Measurements from ENCODE around the gene OAT. TPM values are rescaled to one million over a fixed set of nuclear protein-coding genes. Genes with fewer than 3 reads are reported as not detected.

OAT gene
- total RNA-seq, 1 donor from 2014 or later = 48.2 TPM

DNA sequence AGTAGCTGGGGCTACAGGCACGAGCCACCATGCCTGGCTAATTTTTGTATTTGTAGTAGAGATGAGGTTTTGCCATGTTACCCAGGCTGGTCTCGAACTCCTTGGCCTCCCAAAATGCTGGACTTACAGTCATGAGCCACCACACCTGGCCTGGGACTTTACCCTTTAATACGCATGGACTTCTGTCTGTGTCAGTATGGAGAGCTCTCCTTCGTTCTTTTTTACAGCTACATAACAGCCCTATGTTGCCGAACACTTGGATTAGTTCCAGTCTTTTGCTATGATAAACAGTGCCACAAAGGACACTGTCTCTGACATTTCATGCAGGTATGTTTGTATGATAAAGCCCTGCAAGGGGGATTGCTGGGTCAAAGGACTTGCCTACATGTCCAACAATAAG, 10.9 kb upstream of the OAT start:
- intact Hi-C loops (cut with DNase I) = no loop called here
- no peaks in the 10 kb centered on the region for H3K4me1 ChIP-seq

DNA sequence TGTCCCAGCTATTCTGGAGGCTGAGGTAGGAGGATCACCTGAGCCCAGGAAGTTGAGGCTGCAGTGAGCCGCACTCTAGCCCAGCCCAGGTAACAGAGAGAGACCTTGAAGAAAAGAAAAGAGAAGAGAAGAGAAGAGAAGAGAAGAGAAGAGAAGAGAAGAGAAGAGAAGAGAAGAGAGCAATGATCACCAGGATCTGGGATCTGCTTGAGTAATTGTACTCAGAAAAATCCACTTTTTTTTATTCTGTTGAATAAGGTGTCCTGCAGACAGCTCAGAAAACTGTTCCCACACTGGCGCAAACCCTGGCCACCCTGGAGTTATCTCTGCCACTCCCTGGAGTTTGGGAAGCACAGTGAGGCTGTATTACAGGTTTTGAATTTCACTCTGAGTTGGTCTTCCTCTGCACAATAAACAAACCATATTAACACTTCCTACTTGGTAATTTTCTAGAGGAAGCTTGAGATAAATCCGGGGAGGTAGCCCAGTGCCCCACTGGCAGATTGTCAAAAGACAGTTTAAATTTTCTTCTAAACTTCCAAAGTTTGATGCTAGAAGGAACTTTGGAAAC, 9.6 kb upstream of the OAT start:
- Histone ChIP-seq H3K4me1 (no peaks in the 10 kb centered on the region), H3K4me3 (no peak overlapping the region), H3K27me3 (no peaks in the 10 kb centered on the region), H3K27ac (no peak overlapping the region), H3K36me3 (no peaks in the 10 kb centered on the region), H3K9me3 (no peaks in the 10 kb centered on the region)
- TF ChIP-seq, protein P1, sequence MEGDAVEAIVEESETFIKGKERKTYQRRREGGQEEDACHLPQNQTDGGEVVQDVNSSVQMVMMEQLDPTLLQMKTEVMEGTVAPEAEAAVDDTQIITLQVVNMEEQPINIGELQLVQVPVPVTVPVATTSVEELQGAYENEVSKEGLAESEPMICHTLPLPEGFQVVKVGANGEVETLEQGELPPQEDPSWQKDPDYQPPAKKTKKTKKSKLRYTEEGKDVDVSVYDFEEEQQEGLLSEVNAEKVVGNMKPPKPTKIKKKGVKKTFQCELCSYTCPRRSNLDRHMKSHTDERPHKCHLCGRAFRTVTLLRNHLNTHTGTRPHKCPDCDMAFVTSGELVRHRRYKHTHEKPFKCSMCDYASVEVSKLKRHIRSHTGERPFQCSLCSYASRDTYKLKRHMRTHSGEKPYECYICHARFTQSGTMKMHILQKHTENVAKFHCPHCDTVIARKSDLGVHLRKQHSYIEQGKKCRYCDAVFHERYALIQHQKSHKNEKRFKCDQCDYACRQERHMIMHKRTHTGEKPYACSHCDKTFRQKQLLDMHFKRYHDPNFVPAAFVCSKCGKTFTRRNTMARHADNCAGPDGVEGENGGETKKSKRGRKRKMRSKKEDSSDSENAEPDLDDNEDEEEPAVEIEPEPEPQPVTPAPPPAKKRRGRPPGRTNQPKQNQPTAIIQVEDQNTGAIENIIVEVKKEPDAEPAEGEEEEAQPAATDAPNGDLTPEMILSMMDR (IDR thresholded peaks at IDR 0.05) = no peak
- no peak for DNase-seq (ENCODE audit: low spot score in 2 of 2)
- intact Hi-C loops (cut with DNase I) = no loop called here

More for the DNA sequence above, 10.9 kb upstream of the OAT start:
- DNase-seq (ENCODE audit: low spot score in 2 of 2) = no peak
- no peak overlapping the region for H3K27ac ChIP-seq
- H3K4me3 ChIP-seq = no peak overlapping the region
- TF ChIP-seq, protein P1 (IDR thresholded peaks at IDR 0.05) = no peak
- no peaks in the 10 kb centered on the region for H3K27me3 ChIP-seq
- no peaks in the 10 kb centered on the region for H3K36me3 ChIP-seq
- H3K9me3 ChIP-seq = no peaks in the 10 kb centered on the region

DNA sequence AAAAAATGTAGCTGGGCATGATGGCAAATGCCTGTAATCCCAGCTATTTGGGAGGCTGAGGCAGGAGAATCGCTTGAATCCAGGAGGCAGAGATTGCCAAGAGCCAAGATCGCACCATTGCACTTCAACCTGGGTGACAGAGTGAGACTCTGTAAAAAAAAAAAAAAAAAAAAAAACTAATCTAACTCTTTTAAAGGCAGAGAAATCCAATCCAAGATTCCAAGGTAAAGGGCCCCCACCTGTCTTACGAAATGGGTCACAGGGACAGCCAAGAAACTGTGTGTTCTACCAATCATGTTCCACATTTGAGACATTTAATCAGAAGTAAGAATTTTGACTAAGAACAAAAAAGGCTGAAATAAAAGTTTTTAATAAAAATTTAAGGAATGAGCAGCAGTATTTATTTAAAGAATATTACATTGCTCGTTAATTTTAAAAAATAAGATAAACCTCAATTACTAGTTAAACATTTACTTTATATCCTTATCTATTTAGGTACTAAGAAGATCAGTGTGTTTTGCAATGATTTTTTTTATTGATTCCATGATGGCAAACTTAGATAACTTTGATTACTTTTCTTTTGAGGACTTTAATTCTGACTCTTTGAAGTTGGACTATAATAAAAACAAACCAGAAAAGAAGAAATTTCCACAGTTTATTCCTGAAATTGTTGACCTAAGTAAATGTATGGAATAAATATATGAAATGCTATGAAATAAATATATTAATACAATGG, 6.7 kb upstream of the OAT start:
- DNase-seq (ENCODE audit: low spot score in 2 of 2) = no peak
- H3K4me3 ChIP-seq = no peak overlapping the region
- no peaks in the 10 kb centered on the region for H3K9me3 ChIP-seq
- TF ChIP-seq, protein P1 (IDR thresholded peaks at IDR 0.05) = no peak
- H3K36me3 ChIP-seq = no peaks in the 10 kb centered on the region
- H3K27ac ChIP-seq = no peak overlapping the region
- H3K4me1 ChIP-seq = no peaks in the 10 kb centered on the region
- H3K27me3 ChIP-seq = no peaks in the 10 kb centered on the region
- intact Hi-C loops (cut with DNase I) = no loop called here

DNA sequence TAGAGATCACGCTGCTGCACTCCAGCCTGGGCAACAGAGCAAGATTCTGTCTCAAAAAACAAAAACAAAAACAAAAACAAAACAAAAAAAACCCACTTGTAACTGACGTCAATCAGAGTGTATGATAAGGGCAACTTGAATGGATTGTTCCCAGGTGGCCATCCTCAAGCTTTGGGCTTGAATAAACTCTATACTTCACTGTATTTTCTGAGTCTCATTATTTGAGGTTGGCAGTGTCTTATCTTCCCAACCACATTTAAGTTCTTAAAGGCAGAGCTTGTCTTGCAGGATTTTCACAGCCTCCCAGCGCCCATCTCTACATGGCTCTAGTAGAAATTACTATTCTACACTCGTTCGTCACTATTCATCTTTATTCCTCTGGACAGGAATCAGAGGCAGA, 5.1 kb upstream of the OAT start:
- intact Hi-C loops (cut with DNase I) = no loop called here
- H3K27ac ChIP-seq = no peak overlapping the region
- TF ChIP-seq, protein P1 (IDR thresholded peaks at IDR 0.05) = no peak
- no peak overlapping the region for H3K4me3 ChIP-seq
- no peaks in the 10 kb centered on the region for H3K27me3 ChIP-seq
- H3K36me3 ChIP-seq = no peaks in the 10 kb centered on the region
- DNase-seq (ENCODE audit: low spot score in 2 of 2) = no peak
- H3K4me1 ChIP-seq = no peaks in the 10 kb centered on the region
- no peaks in the 10 kb centered on the region for H3K9me3 ChIP-seq

DNA sequence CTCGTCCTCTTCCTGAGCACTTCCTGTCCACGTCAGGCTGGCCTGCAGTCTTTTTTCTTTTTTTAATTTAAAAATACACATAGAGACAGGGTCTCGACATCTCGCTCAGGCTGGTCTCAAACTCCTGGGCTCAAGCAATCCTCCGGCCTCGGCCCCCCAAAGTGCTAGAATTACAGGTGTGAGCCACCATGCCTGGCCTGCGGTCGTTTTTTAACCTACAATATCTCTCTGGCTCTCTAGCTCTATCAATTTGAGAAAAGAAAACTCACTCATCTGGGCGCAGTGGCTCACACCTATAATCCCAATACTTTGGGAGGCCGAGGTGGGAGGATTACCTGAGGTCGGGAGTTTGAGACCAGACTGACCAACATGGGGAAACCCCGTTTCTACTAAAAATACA, 4.0 kb upstream of the OAT start:
- Histone ChIP-seq H3K4me1 (no peaks in the 10 kb centered on the region), H3K27ac (no peak overlapping the region), H3K36me3 (no peaks in the 10 kb centered on the region), H3K27me3 (no peaks in the 10 kb centered on the region), H3K9me3 (no peaks in the 10 kb centered on the region), H3K4me3 (no peak overlapping the region)
- intact Hi-C loops (cut with DNase I) = no loop called here
- TF ChIP-seq, protein P1 (IDR thresholded peaks at IDR 0.05) = no peak
- DNase-seq (ENCODE audit: low spot score in 2 of 2) = no peak
